Breast epithelium (tissue), 3 donors: ENCODE results near the gene CNP.

ENCODE experiments used
- CTCF ChIP-seq, 3 donors: fragments of 450-650 bp; IDR thresholded peaks; one replicate each; pipeline ENCODE4 v1.5.1; 2016 to 2017; ENCODE audit warnings: antibody characterized with exemption in 3 of 3, mild to moderate bottlenecking in 3 of 3, moderate library complexity in 3 of 3
- POLR2A ChIP-seq: fragments of 450-650 bp; IDR thresholded peaks from one replicate; pipeline ENCODE4 v1.6.1; 2016; ENCODE audit warnings: antibody characterized with exemption, mild to moderate bottlenecking, moderate library complexity

DNA sequence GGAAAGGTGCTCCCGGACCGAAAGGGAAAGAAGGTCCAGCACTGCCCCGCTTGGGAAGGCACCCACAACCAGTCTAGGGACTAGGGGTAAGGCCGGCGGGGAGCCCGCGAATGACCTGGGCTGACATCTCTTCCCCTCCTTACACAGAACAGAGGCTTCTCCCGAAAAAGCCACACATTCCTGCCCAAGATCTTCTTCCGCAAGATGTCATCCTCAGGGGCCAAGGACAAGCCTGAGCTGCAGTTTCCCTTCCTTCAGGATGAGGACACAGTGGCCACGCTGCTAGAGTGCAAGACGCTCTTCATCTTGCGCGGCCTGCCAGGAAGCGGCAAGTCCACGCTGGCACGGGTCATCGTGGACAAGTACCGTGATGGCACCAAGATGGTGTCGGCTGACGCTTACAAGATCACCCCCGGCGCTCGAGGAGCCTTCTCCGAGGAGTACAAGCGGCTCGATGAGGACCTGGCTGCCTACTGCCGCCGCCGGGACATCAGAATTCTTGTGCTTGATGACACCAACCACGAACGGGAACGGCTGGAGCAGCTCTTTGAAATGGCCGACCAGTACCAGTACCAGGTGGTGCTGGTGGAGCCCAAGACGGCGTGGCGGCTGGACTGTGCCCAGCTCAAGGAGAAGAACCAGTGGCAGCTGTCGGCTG, 1.5 kb downstream of the CNP start:
- TF ChIP-seq CTCF (IDR thresholded peaks at IDR 0.05) (no peak), POLR2A (no peak)
